IMR-90 (cell line): Measurements from ENCODE around the gene OTUB2. TPM values are rescaled to one million over a fixed set of nuclear protein-coding genes. Genes with fewer than 3 reads are reported as not detected.

Source experiments
- ATAC-seq: fragments of 200-7000 bp; cut with Tn5 transposase; 2 replicates; pipeline ENCODE4 v1.9.1; 2020; ENCODE audit warnings: low read depth, mild to moderate bottlenecking, moderate library complexity
- BruUV-seq: library from RNA; stranded (reverse); fragments of 400-500 nt; replicated peaks from 2 replicates; lab custom pipeline; 2021; lab: Mats Ljungman, UMichigan
- CTCF ChIA-PET: fragments of 300-600 bp; formaldehyde crosslinking; extraction: SDS; loops from one replicate; lab custom pipeline; 2021; ENCODE audit warnings: antibody characterized with exemption; lab: Yijun Ruan, JAX
- POLR2A ChIA-PET: fragments of 300-600 bp; sonication (Branson Sonifier 250); formaldehyde crosslinking; loops from one replicate; lab custom pipeline; 2022; ENCODE audit warnings: antibody characterized with exemption; ENCODE audit not compliant: unreplicated experiment; lab: Charles Lee
- DNase-seq: peaks from one replicate; pipeline ENCODE4 v3.0.0; 2013
- H2AFZ ChIP-seq: replicated peaks from 2 replicates; pipeline ENCODE3; 2013; ENCODE audit warnings: low read length, mild to moderate bottlenecking; ENCODE audit not compliant: poor library complexity
- H2AK5ac ChIP-seq: 2 replicates; pipeline ENCODE4 v1.6.1; 2013; ENCODE audit warnings: low read depth, low read length, inconsistent platforms
- H2AK9ac ChIP-seq: replicated peaks from 2 replicates; pipeline ENCODE3; 2013; ENCODE audit warnings: mild to moderate bottlenecking, low read depth, low read length, moderate library complexity; ENCODE audit not compliant: poor library complexity
- H2BK120ac ChIP-seq: 2 replicates; pipeline ENCODE4 v1.6.1; 2013; ENCODE audit warnings: low read depth, low read length, inconsistent platforms
- H2BK15ac ChIP-seq: 3 replicates; pipeline ENCODE4 v1.6.1; 2013; ENCODE audit warnings: low read depth, low read length, inconsistent platforms
- H2BK20ac ChIP-seq: 2 replicates; pipeline ENCODE4 v1.6.1; 2013; ENCODE audit warnings: low read depth, mild to moderate bottlenecking, inconsistent platforms, low read length, moderate library complexity
- H2BK5ac ChIP-seq: 2 replicates; pipeline ENCODE4 v1.6.1; 2013; ENCODE audit warnings: mild to moderate bottlenecking, low read depth, low read length, inconsistent platforms; ENCODE audit not compliant: poor library complexity, severe bottlenecking
- H3K14ac ChIP-seq: replicated peaks from 2 replicates; pipeline ENCODE4 v1.6.1; 2013; ENCODE audit warnings: low read depth, low read length, inconsistent platforms
- H3K18ac ChIP-seq: 2 replicates; pipeline ENCODE4 v1.6.1; 2013; ENCODE audit warnings: low read depth, low read length, control low read depth
- H3K23ac ChIP-seq: 2 replicates; pipeline ENCODE4 v1.6.1; 2013; ENCODE audit warnings: low read depth, low read length, inconsistent platforms
- H3K27ac ChIP-seq: 2 replicates; pipeline ENCODE4 v1.5.1; 2013; ENCODE audit warnings: mild to moderate bottlenecking, control low read depth, low read length; ENCODE audit not compliant: insufficient read depth
- H3K27me3 ChIP-seq: 2 replicates; pipeline ENCODE4 v1.6.1; 2013; ENCODE audit warnings: low read length; ENCODE audit not compliant: control insufficient read depth, insufficient read depth
- H3K36me3 ChIP-seq: 2 replicates; pipeline ENCODE4 v1.6.1; 2013; ENCODE audit warnings: low read length, mixed read lengths; ENCODE audit not compliant: control insufficient read depth, insufficient read depth
- H3K4ac ChIP-seq: 2 replicates; pipeline ENCODE4 v1.6.1; 2013; ENCODE audit warnings: low read depth, low read length, inconsistent platforms
- H3K4me1 ChIP-seq: 2 replicates; pipeline ENCODE4 v1.6.1; 2013; ENCODE audit warnings: low read length, mixed read lengths; ENCODE audit not compliant: control insufficient read depth, insufficient read depth
- H3K4me2 ChIP-seq: 2 replicates; pipeline ENCODE4 v1.6.1; 2013; ENCODE audit warnings: low read depth, mild to moderate bottlenecking, control low read depth, low read length, moderate library complexity
- H3K4me3 ChIP-seq: 2 replicates; pipeline ENCODE4 v1.5.1; 2013; ENCODE audit warnings: low read depth, mild to moderate bottlenecking, control low read depth, low read length, moderate library complexity; ENCODE audit not compliant: insufficient read depth
- H3K56ac ChIP-seq: 2 replicates; pipeline ENCODE4 v1.6.1; 2013; ENCODE audit warnings: low read length, inconsistent platforms; ENCODE audit not compliant: insufficient read depth; ENCODE audit errors: extremely low read depth
- H3K79me1 ChIP-seq, 2 experiments: 2 replicates each; pipeline ENCODE4 v1.6.1; 2013; ENCODE audit warnings: low read length in 2 of 2, inconsistent platforms in 1 of 2, low read depth in 1 of 2
- H3K9ac ChIP-seq: 2 replicates; pipeline ENCODE4 v1.6.1; 2013; ENCODE audit warnings: low read depth, low read length, control low read depth
- H3K9me1 ChIP-seq: 2 replicates; pipeline ENCODE4 v1.6.1; 2013; ENCODE audit warnings: low read length, inconsistent platforms; ENCODE audit not compliant: insufficient read depth
- H3K9me3 ChIP-seq: 2 replicates; pipeline ENCODE4 v1.6.1; 2013; ENCODE audit warnings: low read length; ENCODE audit not compliant: control insufficient read depth, insufficient read depth
- H4K20me1 ChIP-seq: 2 replicates; pipeline ENCODE4 v1.6.1; 2013; ENCODE audit warnings: low read length, inconsistent platforms; ENCODE audit not compliant: insufficient read depth
- H4K5ac ChIP-seq: 2 replicates; pipeline ENCODE4 v1.6.1; 2013; ENCODE audit warnings: mild to moderate bottlenecking, low read depth, low read length, control low read depth
- H4K8ac ChIP-seq, 2 experiments: 2 replicates each; pipeline ENCODE4 v1.6.1; 2013; ENCODE audit warnings: low read depth in 2 of 2, low read length in 2 of 2, control low read depth in 1 of 2, inconsistent platforms in 1 of 2
- H4K91ac ChIP-seq: 2 replicates; pipeline ENCODE4 v1.6.1; 2013; ENCODE audit warnings: low read depth, low read length, inconsistent platforms; ENCODE audit not compliant: insufficient read depth
- RFX5 ChIP-seq: IDR thresholded peaks from 2 replicates; pipeline ENCODE4 v1.8.0; 2012; ENCODE audit warnings: low read depth, mild to moderate bottlenecking, low read length, moderate library complexity
- WGBS, 2 experiments: methylation state at CpG; one replicate each; pipeline versions ENCODE4 v1.1.5 to v1.1.7; 2013; ENCODE audit warnings: missing lambda C conversion rate in 2 of 2; ENCODE audit not compliant: insufficient read length in 1 of 2; ENCODE audit errors: extremely low coverage in 2 of 2; 5-methylcytosine and 5-hydroxymethylcytosine counted together
- dilution Hi-C: fragments of 300-500 bp; cut with HindIII; formaldehyde crosslinking; loops from one replicate; pipeline ENCODE4 v1.14.3; 2018; ENCODE audit warnings: low sequenced_read_pairs; ENCODE audit not compliant: unreplicated experiment
- in situ Hi-C: fragments of 300-500 bp; cut with MboI; formaldehyde crosslinking; loops from 3 replicates; pipeline ENCODE4 v1.14.3; 2019; ENCODE audit warnings: low sequenced_read_pairs, inconsistent platforms, mixed read lengths
- intact Hi-C: fragments of 100-400 bp; cut with micrococcal nuclease; formaldehyde crosslinking; loops from 2 replicates; pipeline ENCODE4 v1.10.0; 2022
- polyA plus RNA-seq, 3 experiments: library from polyadenylated mRNA; depleted of rRNA; stranded (reverse); fragments of >200 nt; gene quantifications; 2 replicates each; pipeline ENCODE4 v1.2.3, GENCODE V29; 2012; ENCODE audit warnings: low replicate concordance in 1 of 3
- total RNA-seq: library from RNA; depleted of rRNA; stranded (reverse); fragments of >200 nt; gene quantifications from 2 replicates; pipeline ENCODE4 v1.2.3, GENCODE V29; 2012

The OTUB2 gene
- total and polyA plus RNA-seq, 2 of the 4 experiments (the other 2 are of a cell fraction): 1.1 to 2.5 TPM

GRCh38 chr14:94058674-94059138 is 32.6 kb downstream of the OTUB2 start:
- no peak overlapping the region for H2BK120ac ChIP-seq
- DNase-seq (no peak), ATAC-seq (no peak)
- no peak overlapping the region for H2BK20ac ChIP-seq
- ChIA-PET POLR2A (no interaction called here), CTCF (no interaction called here)
- no peak overlapping the region for H2AK5ac ChIP-seq
- H3K18ac ChIP-seq: no peak overlapping the region
- no peak overlapping the region for H2BK5ac ChIP-seq
- peaks cover 46 to 51% of the 10 kb centered on the region in 2 experiments for H3K79me1 ChIP-seq
- H3K4me3 ChIP-seq: no peak overlapping the region
- intact Hi-C loops (no loop called here), in situ Hi-C loops (no loop called here), dilution Hi-C loops (no loop called here)
- H3K14ac ChIP-seq: no peak overlapping the region
- no peaks in the 10 kb centered on the region for H3K27me3 ChIP-seq
- H3K4me2 ChIP-seq: no peak overlapping the region
- no peak overlapping the region for H3K27ac ChIP-seq
- peaks cover 6% of the 10 kb centered on the region for H3K4me1 ChIP-seq
- BruUV-seq: no TSS peak
- H3K4ac ChIP-seq: no peak overlapping the region
- no peak overlapping the region for H3K9ac ChIP-seq
- H4K20me1 ChIP-seq: peaks cover 19% of the 10 kb centered on the region
- peaks cover 67% of the 10 kb centered on the region for H3K36me3 ChIP-seq
- no peak overlapping the region for H3K56ac ChIP-seq
- no CpG with 5 or more reads among the region's 5 CpGs for WGBS, 2 experiments
- H3K9me3 ChIP-seq: no peaks in the 10 kb centered on the region
- H4K5ac ChIP-seq: no peak overlapping the region
- H2AFZ ChIP-seq: no peak overlapping the region
- no peak for TF ChIP-seq RFX5
- H4K91ac ChIP-seq: no peak overlapping the region
- no peak overlapping the region for H2AK9ac ChIP-seq
- H3K23ac ChIP-seq: no peak overlapping the region
- no peak overlapping the region for H4K8ac ChIP-seq
- H2BK15ac ChIP-seq: no peak overlapping the region
- H3K9me1 ChIP-seq: peaks cover 6% of the 10 kb centered on the region
